Nucleus accumbens (tissue), 56 donors: ENCODE data around the gene APOL2.
"Not testable (repeated sequence)": the region's sequence is repeated elsewhere in the genome, so short reads cannot be mapped to it uniquely, and the experiment has no call there.

Experiments
- DNase-seq, 56 donors: peaks; one replicate each; lab custom pipeline; 2025; lab: John Stamatoyannopoulos, UW

Gene APOL2

DNA sequence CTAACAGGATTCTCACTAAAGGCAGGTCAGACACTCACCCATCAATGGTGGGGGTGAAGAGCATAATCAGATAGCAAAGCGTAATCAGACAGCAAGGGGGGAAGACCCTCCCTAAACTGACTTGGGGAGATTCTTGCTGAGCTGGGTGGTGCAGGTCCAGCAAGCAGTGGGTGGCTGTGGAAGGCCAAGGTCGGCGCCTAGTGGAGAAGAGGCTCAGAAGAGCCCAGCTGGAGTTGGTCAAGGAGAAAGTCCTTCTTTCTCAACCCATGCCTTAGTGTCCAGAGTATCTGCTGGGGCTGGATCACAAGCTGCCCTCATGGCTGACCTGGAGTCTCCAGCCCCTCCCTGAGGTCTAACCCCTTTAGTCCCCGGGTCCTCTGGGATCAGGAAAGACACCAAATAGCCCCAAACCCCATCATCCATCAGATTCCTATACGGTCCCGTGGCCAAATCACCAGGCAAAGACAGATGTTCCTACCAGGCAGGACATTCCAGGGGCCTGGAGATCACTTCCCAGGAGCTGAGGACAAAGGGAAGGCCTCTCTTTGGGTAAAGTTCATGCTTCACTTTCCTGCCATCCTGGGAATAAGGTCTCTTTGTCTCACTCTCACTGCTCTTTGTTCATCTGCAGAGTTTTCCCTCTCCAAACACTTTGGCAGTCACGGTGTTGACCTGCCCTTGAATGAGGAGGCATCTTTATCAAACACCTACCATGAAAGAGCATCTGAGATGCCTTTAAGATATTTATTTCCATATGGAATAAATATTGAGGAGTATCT, 24.7 kb upstream of the APOL2 start:
- not testable (repeated sequence) for DNase-seq

DNA sequence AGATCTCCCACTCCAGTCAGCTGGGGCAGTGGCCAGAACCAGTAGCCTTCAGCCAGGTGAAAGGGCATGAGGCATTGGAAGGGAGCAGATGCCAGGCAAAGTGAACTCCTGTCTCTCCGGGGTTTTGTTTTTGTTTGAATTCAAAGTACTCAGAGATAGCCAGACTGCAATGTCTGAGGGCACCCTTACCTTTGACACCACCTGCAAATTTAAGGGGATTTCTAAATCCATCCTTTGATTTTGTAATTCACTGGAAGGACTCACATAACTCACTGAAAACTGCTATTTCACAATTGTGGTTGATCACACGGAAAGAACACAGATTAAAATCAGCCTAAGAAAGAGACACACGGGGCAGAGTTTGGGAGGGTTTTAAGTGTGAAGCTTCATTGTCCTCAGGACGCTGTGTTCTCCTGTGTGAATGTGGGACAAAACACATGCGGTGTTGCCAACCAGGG, 23.9 kb upstream of the APOL2 start:
- DNase-seq, result not testable (repeated sequence)

DNA sequence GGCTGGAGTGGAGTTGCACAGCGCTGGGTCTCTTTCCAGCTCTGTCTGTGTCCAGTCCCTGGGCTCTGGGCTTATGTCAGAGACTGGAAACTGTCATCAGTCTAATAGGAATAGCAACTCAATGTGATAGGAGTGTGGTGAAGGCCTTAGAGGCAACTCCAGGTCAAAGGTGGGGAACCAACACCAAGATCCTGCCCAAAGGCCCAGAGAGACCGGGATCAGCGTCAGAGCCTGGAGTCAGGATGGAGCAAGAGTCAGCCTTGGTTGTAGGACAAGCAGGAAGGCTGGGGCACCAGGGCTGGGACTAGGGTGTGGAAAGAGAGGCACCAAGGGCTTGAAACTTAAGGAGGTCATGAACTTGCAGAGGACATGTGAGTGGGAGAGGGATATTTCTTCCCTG, 23.0 kb upstream of the APOL2 start:
- not testable (repeated sequence) for DNase-seq

DNA sequence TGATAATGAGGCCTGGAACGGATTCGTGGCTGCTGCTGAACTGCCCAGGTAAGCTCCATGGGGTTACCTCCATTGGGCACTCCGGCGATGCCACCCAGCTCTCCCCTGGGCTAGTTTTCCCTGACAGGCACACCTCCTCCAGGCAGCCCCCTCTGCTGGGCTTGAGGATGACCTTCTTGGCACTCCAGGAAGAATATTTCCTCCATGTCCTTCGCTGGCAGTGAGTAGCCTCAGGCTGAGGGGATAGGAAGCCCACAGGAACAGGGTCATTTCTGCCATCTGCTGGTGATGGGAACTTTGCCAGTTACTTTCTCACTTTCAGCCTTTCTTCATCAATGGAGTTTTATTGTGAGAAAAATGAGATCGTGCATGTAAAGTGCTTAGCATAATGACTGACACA, 22.3 kb upstream of the APOL2 start:
- DNase-seq, result not testable (repeated sequence)

DNA sequence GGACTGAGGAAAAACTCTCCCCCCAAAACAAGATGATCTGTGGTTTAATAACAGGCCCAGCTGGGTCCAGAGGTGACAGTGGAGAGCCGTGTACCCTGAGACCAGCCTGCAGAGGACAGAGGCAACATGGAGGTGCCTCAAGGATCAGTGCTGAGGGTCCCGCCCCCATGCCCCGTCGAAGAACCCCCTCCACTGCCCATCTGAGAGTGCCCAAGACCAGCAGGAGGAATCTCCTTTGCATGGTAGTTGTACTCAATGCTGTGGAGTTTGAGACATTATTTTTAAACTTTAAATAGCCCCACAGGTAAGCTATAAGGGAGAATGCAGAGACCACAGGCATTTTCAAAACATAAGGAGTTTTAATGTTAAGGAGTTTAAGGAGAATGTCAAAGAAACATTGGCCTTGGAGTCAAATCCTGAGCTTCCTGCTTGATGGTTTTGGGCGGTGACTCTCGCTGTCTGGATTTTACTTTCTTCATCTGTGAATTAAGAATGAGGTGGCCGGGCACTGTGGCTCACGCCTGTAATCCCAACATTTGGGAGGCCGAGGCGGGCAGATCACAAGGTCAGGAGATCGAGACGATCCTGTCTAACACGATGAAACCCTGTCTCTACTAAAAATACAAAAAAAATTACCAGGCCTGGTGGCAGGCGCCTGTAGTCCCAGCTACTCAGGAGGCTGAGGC, 20.4 kb upstream of the APOL2 start:
- DNase-seq, result no peak

DNA sequence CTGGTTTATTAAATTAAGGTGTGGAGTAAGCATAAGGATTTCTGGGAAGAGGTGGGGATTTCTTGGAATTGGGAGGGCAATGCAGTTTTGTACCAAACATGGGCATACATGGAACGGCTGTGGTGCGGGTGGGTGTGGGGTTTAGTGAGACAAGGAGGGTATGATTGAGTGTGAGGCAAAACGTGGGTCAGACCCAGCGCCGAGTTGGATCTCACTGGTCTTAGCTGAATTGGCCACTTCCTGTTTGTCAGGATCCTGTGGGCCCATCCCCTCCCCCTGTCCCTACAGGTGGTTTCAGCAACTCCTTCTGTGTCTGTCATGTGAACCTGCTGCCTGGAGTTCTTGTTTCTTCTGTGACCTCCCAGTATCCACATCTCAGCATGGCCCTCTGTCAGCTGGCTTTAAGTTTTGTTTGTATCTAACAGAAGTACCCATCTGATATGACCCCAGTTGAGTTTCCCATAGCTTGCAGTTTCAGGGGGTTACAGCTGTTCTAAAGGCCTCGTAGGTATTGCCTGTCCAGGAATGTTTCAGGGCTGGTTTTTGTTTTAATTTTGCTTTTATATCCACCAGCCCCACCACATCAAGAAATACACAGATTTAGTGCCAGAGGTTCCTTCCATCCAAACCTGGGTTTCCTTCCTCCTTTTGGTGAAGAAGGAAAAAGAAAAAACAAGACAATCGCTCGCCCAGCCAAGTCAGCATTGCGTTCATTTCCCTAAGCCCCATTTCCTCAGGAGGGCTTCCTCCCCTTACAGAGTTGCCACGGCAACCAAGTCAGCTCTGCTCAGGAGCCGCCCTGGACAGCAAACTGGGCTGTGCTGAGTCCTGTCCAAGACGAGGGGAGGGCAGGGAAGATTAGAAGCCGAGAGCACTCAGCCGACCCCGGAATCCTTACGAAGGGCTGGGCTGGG, 19.6 kb upstream of the APOL2 start:
- peak in 1 of 56 donors; percentile 18 for DNase-seq

DNA sequence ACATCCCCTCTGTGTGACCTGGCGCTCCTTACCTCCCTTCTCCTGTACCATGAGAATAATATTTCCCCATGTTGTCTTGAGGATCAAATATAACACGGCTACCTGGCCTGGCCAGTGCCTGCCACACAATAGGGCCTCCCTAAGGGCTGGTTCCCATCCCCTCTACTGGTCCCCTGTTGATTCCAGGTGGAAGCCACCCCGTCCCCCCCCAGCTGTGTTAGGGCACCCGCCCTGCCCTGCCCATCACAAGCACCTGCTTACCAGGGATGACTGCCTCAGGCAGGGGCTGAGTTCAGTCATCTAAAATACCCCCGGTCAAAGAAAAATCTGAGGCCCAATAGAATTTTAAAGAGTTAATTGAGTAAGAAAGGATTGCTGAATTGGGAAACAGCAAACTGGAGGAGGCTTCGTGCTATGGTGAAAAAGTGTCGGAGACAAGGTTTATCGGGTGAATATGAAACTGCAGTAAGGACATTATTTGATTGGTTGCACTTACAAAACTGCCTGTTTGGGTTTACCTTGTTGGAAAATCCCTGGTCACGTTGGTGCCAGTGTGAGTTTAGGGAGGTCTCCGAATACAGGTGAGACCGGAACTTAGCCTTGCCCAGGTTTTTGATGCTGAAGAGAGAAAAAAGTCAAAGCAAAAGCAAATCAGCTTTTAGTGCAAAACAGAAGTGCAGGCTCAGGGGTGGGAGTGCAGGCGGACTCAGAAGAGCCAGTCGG, 18.8 kb upstream of the APOL2 start:
- DNase-seq, result no peak

DNA sequence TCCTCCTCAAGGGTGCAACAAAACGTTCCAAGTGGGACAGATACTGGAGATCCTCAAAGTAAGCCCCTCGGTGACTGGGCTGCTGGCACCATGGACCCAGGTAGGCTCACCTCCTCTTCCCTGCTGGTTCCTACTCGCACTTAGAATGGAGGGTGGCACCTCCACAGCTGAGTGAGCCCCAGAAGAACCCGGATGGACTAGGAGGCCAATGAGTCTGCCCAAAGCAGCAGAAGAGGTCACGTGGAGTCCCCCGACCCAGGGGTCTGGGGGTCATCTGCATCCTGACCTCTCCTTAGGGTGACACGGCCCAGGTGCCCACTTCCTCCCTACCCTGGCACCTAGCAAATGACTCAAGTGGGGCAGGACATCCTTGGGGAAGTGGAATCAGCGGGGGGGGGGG, 18.0 kb upstream of the APOL2 start:
- no peak for DNase-seq

DNA sequence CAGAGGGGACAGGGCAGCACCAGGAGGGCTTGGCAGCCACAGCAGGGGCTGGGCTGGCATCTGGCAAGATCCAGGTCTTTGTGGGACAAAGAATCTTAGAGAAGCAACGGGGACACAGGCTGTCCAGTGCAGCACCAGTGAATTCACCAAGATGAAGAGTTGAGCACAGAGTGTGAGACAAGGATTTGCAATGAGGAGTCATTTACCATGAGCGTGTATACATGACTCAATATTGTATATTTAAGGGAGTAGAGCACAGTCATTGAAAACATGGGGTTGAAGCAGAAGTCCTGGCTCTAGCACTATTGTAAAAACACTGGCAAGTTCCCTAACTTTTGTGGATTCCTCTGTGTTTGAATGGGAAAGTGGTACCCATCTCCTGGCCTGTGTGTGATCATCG, 17.2 kb upstream of the APOL2 start:
- DNase-seq, result no peak

DNA sequence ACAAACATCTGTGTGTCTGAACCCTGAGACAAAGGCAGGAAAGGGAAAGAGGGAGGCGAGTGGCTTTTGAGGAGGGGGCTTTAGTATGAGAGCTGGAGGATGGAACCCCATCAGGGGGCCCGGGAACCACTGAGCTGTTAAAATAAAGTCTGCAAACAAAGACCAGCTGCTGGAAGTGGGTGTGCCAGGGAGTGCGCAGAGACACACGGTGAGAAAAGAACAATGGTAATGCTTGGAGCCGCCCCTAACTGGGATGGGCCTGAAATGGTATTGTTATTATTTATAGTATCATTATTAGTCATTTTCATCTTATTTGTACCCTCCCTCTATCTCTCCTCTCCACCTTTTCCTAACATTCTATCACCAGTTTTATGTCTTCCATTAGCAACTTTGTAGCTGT, 16.2 kb upstream of the APOL2 start:
- DNase-seq, result not testable (repeated sequence)

DNA sequence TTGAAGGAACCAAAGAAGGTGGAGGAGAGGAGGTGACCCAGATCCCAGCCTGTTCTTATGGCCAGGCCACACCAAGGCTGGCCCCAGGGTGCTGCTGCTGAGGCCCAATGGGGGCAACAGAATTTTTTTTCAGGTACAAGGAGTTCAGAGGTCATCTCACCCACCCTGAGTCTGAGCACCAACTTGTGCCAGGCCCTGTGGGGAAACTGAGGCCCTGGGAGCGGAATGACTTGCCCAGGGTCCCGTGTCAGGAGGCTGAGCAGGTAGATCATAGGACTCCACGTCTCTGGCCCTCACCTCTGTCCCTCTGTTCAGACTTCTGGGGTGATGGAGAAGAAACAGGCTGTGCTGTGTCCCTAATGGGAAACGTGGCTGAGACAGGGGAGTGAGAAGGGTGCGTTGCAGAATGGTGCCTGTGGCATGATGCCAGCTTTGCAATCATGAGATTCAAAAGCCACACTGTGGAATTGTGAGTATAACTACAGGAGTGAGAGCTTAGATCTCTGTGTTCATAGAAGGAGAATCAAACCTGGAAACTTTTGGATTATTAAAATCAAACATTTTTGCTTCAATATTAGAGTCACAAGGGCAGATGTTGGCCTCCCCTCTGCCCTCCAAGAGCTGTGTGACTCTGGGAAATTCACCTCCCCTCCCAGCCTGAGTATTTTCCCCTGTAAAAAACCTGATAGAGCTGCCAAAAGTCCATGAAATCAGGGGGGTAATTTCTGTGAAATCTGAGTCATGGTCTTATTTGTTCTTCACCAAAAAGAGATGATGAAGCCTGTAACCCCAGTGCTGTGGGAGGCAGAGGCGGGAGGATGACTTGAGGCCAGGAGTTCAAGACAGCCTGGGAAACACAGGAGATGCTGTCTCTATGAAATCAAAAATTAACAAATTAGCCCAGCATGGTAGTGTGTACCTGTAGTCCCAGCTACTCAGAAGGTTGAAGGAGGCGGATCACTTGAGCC, 14.5 kb upstream of the APOL2 start:
- DNase-seq, result peak in 8 of 56 donors; percentile 8 to 47 (median 16)

DNA sequence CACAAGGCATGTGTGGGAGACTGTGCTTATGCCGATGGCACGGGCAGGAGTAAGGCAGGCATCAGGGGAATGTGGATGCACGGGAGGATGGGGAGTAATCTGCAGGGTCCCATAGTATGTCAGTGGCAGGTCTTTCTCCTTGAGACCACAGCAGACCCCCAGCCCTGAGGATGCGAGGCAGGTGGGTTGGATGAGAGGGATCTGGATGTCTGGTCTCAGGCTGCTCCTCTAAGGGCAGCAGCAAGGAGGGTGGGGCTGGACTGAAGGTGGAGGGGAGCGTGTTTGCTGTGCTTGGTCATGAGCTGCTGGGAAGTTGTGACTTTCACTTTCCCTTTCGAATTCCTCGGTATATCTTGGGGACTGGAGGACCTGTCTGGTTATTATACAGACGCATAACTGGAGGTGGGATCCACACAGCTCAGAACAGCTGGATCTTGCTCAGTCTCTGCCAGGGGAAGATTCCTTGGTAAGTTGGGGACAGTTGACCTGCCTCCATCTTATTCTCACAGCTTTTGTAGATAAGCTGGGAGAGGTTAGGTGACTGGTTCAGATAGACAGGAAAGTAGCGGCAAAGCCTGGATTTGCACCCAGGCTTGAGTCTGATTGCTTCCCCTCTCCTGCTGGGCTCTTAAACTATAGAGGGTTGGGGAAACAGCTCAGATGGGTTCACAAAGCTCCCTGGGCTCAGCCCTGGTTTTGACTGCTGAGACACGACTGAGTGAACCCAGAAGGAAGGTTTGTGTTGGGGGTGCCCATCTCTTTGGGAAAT, 13.6 kb upstream of the APOL2 start, which contains the start of gene APOL1:
Gene APOL1 (plus strand): TSS at position 380 of the 769 bp plus-strand sequence. CDS start 1,823 bp downstream, outside the sequence.
- no peak for DNase-seq

DNA sequence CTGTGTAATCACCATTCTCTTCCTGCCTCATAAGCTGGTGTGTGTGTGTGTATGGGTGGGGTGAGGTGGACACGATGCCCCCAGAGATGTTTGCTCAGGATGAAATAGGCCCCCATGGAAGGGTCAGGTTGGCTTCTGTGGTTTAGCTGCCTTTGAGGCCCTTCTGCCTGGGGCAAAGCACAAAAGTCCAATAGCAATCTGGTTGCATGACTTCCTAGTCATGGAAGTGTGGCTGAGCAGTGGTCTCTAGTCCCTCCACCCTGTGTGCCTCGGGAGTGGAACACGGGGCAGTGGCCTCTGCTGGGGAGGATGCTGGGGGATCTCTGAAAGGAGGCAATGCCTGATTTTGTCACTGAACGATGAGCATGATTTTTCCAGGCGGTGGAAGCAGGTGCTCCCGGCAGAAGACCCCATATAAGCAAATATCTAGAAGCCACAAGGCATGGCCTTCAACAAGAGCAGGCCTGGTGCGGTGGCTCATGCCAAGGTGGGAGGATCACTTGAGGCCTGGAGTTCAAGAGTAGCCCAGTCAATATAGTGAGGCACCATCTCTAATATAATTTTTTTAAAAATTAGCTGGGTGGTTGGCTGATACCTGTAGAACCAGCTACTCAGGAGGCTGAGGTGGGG, 12.8 kb upstream of the APOL2 start:
- DNase-seq, result not testable (repeated sequence)

DNA sequence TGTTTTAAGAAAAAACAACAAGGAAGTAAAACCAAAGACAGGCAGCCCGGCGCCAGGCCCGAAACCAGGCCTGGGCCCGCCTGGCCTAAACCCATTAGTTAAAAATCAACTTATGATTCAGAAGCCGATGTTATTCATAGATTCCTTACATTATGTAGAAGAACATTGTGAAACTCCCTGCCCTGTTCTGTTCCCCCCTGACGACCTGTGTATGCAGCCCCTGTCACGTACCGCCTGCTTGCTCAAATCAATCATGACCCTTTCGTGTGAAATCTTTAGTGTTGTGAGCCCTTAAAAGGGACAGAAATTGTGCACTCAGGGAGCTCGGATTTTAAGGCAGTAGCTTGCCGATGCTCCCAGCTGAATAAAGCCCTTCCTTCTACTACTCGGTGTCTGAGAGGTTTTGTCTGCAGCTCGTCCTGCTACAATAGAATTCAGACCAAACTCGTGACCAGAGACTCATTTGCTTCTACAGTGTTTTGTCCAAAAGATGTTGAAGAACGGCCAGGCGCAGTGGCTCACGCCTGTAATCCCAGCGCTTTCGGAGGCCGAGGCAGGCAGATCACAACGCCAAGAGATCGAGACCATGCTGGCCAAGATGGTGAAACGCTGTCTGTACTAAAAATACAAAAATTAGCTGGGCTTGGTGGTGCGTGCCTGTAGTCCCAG, 11.1 kb upstream of the APOL2 start:
- DNase-seq, result peak in 17 of 56 donors; percentile 7 to 48 (median 28)

DNA sequence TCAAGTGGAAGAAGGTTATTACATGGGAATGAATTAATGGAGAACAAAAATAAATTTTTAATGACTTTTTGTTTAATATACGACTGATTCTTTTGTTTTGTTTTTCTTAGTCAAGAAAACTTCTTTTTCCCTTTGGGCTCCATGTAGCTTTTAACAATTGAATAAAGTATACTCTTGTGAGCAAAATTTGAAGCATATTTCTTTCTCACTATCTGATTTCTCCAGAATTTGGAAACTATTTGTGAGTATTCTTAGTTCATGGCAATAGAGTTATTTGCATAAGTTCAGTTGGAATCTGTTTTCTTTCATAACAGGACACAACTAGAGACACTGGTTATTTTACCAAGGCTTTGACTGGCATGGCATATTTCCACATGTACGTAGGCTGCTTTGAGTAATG, 9.8 kb upstream of the APOL2 start:
- no peak for DNase-seq

DNA sequence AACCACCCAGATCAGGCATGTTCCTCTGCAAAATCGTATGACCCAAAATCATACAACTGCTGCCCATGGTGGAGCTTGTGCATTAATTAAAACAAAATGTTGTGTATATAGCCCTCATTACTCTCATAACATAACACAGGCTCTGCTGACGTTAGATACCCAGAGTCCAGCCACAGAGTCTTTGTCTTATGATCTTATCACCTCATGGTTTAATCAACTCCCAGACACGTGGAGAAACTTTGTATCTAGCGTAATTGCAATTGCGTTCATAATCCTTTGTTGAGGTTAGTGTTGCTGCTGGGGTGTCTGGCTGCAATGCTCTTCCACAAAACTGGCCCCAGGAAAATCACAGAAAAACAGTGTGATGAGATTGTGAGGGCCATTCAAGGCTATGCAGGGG, 8.6 kb upstream of the APOL2 start:
- no peak for DNase-seq

DNA sequence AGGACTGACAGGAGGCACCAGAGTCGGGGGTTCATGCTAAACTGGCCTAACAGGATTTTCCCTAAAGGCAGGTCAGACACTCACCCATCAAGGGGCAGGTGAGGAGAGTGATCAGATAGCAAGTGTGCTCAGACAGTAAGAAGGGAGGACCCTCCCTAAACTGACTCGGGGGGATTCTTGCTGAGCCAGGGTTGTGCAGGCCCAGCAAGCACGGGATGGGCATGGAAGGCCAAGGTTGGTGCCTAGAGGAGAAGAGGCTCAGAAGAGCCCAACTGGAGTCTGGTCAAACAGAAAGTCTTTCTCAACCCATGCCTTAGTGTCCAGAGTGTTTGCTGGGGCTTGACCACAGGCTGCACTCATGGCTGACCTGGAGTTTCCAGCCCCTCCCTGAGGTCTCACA, 7.4 kb upstream of the APOL2 start:
- no peak for DNase-seq
